ENCODE data around the gene RBM28.

The RBM28 gene

GRCh38 chr7:128260069-128260795 lies 83.5 kb downstream of the RBM28 start:
- TF ChIP-seq TCF12 (IDR thresholded peaks at IDR 0.05; ENCODE audit: low read depth) (0 out of 2 replicates have a peak, but pooled peaks have one; percentile 0), CREB1 (IDR thresholded peaks at IDR 0.05; ENCODE audit: low read depth) (no peak)

GRCh38 chr7:128259131-128260061 lies 84.3 kb downstream of the RBM28 start:
- TF ChIP-seq REST (IDR thresholded peaks at IDR 0.05; ENCODE audit: low read depth) = no peak
- no peak for TF ChIP-seq FOXM1 (IDR thresholded peaks at IDR 0.05; ENCODE audit: borderline replicate concordance, low read depth)
- TF ChIP-seq ZBTB7A (IDR thresholded peaks at IDR 0.05; ENCODE audit: low read depth) = no peak
- TF ChIP-seq TCF12 (IDR thresholded peaks at IDR 0.05; ENCODE audit: low read depth) = peak; percentile 70; the same call in 1 of the 2 replicates
- no peak for TF ChIP-seq EGR1 (IDR thresholded peaks at IDR 0.05)
- peak; percentile 42; the same call in 1 of the 2 replicates for TF ChIP-seq TAF1 (IDR thresholded peaks at IDR 0.05; ENCODE audit: low read depth)
- TF ChIP-seq CREB1 (IDR thresholded peaks at IDR 0.05; ENCODE audit: low read depth) = no peak
- peak; percentile 66 for TF ChIP-seq MAX (IDR thresholded peaks at IDR 0.05)
- TF ChIP-seq NFIC (IDR thresholded peaks at IDR 0.05) = no peak
- peak; percentile 72 for TF ChIP-seq YY1 (IDR thresholded peaks at IDR 0.05; ENCODE audit: low read depth)
- TF ChIP-seq EP300 (IDR thresholded peaks at IDR 0.05; ENCODE audit: borderline replicate concordance) = peak; percentile 50; the same call in 1 of the 2 replicates
- TF ChIP-seq RAD21 (IDR thresholded peaks at IDR 0.05; ENCODE audit: low read depth) = 0 out of 2 replicates have a peak, but pooled peaks have one; percentile 8
- no peak for TF ChIP-seq CEBPB (IDR thresholded peaks at IDR 0.05)
- peak; percentile 93 for TF ChIP-seq TEAD4 (IDR thresholded peaks at IDR 0.05)

GRCh38 chr7:128257458-128257857 lies 86.2 kb downstream of the RBM28 start:
- TF ChIP-seq CREB1 (IDR thresholded peaks at IDR 0.05; ENCODE audit: low read depth) = no peak
- no peak for TF ChIP-seq USF1 (IDR thresholded peaks at IDR 0.05)
- TF ChIP-seq ZBTB7A (IDR thresholded peaks at IDR 0.05; ENCODE audit: low read depth) = no peak
- no peak for TF ChIP-seq FOXM1 (IDR thresholded peaks at IDR 0.05; ENCODE audit: borderline replicate concordance, low read depth)
- no peak for TF ChIP-seq REST (IDR thresholded peaks at IDR 0.05; ENCODE audit: low read depth)

- no peak for TF ChIP-seq ZBTB7A (IDR thresholded peaks at IDR 0.05; ENCODE audit: low read depth)
- TF ChIP-seq EGR1 (IDR thresholded peaks at IDR 0.05) = no peak
- TF ChIP-seq RAD21 (IDR thresholded peaks at IDR 0.05; ENCODE audit: low read depth) = no peak
- TF ChIP-seq YY1 (IDR thresholded peaks at IDR 0.05; ENCODE audit: low read depth) = no peak
- TF ChIP-seq MAX (IDR thresholded peaks at IDR 0.05) = no peak
- TF ChIP-seq CEBPB (IDR thresholded peaks at IDR 0.05) = no peak
- no peak for TF ChIP-seq TCF12 (IDR thresholded peaks at IDR 0.05; ENCODE audit: low read depth)
- no peak for TF ChIP-seq TEAD4 (IDR thresholded peaks at IDR 0.05)
- TF ChIP-seq REST (IDR thresholded peaks at IDR 0.05; ENCODE audit: low read depth) = no peak
- no peak for TF ChIP-seq EP300 (IDR thresholded peaks at IDR 0.05; ENCODE audit: borderline replicate concordance)
- TF ChIP-seq CREB1 (IDR thresholded peaks at IDR 0.05; ENCODE audit: low read depth) = no peak
- no peak for TF ChIP-seq NFIC (IDR thresholded peaks at IDR 0.05)
- TF ChIP-seq USF1 (IDR thresholded peaks at IDR 0.05) = no peak
- no peak for TF ChIP-seq TAF1 (IDR thresholded peaks at IDR 0.05; ENCODE audit: low read depth)
- no peak for TF ChIP-seq FOXM1 (IDR thresholded peaks at IDR 0.05; ENCODE audit: borderline replicate concordance, low read depth)
These were observed 88.4 kb downstream of the RBM28 start for GRCh38 chr7:128255271-128255670.
